Gastroesophageal sphincter (tissue), 4 donors: ENCODE measurements around the gene IL18R1. TPM values are rescaled to one million over a fixed set of nuclear protein-coding genes. Genes with fewer than 3 reads are reported as not detected.

ENCODE experiments used
- ATAC-seq: fragments of 150-250 bp; one replicate; pipeline ENCODE4 v1.9.1; 2016; ENCODE audit warnings: mild to moderate bottlenecking, moderate library complexity
- H3K27ac ChIP-seq, 4 donors: fragments of 200-600 bp; sonication (generic) in 3 of 4; 1 replicate in 3 of 4; 2 replicates in 1 of 4; pipeline ENCODE4 v1.5.1; 2016 to 2019
- H3K27me3 ChIP-seq: fragments of 200-600 bp; sonication (generic); one replicate; pipeline ENCODE4 v1.5.1; 2019
- H3K36me3 ChIP-seq, 2 donors: fragments of 200-600 bp; sonication (generic); one replicate each; pipeline ENCODE4 v1.5.1; 2019; ENCODE audit warnings: control low read depth in 1 of 2
- H3K4me1 ChIP-seq, 3 donors: fragments of 200-600 bp; sonication (generic); 1 replicate in 2 of 3; 2 replicates in 1 of 3; pipeline ENCODE4 v1.5.1; 2016 to 2019; ENCODE audit warnings: control low read depth in 2 of 3
- H3K4me3 ChIP-seq, 2 donors: fragments of 200-600 bp; sonication (generic); one replicate each; pipeline ENCODE4 v1.5.1; 2019; ENCODE audit warnings: mild to moderate bottlenecking in 1 of 2, moderate library complexity in 1 of 2
- H3K9me3 ChIP-seq, 3 donors: fragments of 200-600 bp; sonication (generic); one replicate each; pipeline ENCODE4 v1.5.1; 2017 to 2019; ENCODE audit warnings: control low read depth in 2 of 3
- CTCF ChIP-seq, 4 experiments: fragments of 200-600 bp in 2 of 4; fragments of 450-650 bp in 2 of 4; sonication (generic) in 1 of 4; IDR thresholded peaks; one replicate each; pipeline ENCODE4 v1.5.1; 2017 to 2019; ENCODE audit warnings: antibody characterized with exemption in 4 of 4, mild to moderate bottlenecking in 2 of 4, moderate library complexity in 2 of 4
- EP300 ChIP-seq: sonication (generic); formaldehyde crosslinking; IDR thresholded peaks from one replicate; pipeline ENCODE4 v1.6.1; 2017; ENCODE audit warnings: antibody characterized with exemption, mild to moderate bottlenecking
- POLR2A ChIP-seq, 2 donors: fragments of 450-650 bp; IDR thresholded peaks; one replicate each; pipeline ENCODE4 v1.6.1; 2017; ENCODE audit warnings: antibody characterized with exemption in 2 of 2, mild to moderate bottlenecking in 2 of 2, moderate library complexity in 1 of 2
- POLR2AphosphoS5 ChIP-seq: sonication (generic); formaldehyde crosslinking; IDR thresholded peaks from one replicate; pipeline ENCODE4 v1.6.1; 2017; ENCODE audit warnings: antibody characterized with exemption
- WGBS, 2 donors: methylation state at CpG; one replicate each; pipeline ENCODE4 v1.1.5; 2018; ENCODE audit warnings: low coverage in 1 of 2; 5-methylcytosine and 5-hydroxymethylcytosine counted together
- total RNA-seq, 4 donors: library from RNA; depleted of rRNA; stranded (reverse); fragments of >200 nt; gene quantifications; one replicate each; pipeline ENCODE4 v1.1.0, GENCODE V29; 2016

Gene IL18R1
- total RNA-seq, 4 donors from 2014 or later, result 2.1 to 14.9 (median 5.0) TPM

GRCh38 chr2:102434655-102435381, 79.2 kb downstream of the IL18R1 start:
- Histone ChIP-seq H3K27ac (no peak overlapping the region), H3K27me3 (peaks cover 5% of the 10 kb centered on the region), H3K9me3 (no peaks in the 10 kb centered on the region), H3K36me3 (no peaks in the 10 kb centered on the region), H3K4me1 (no peaks in the 10 kb centered on the region), H3K4me3 (no peak overlapping the region)
- WGBS, 2 donors, result 57 to 84% methylated on average over 2 of the region's 2 CpGs
- TF ChIP-seq CTCF (IDR thresholded peaks at IDR 0.05), result no peak
- no peak for TF ChIP-seq EP300
- TF ChIP-seq POLR2A (IDR thresholded peaks at IDR 0.05), result no peak
- no peak for TF ChIP-seq POLR2AphosphoS5
- no peak for ATAC-seq

- TF ChIP-seq CTCF (IDR thresholded peaks at IDR 0.05) (no peak), POLR2A (IDR thresholded peaks at IDR 0.05) (no peak), POLR2AphosphoS5 (no peak), EP300 (no peak)
These were observed 80.1 kb downstream of the IL18R1 start for GRCh38 chr2:102435741-102436140.

DNA sequence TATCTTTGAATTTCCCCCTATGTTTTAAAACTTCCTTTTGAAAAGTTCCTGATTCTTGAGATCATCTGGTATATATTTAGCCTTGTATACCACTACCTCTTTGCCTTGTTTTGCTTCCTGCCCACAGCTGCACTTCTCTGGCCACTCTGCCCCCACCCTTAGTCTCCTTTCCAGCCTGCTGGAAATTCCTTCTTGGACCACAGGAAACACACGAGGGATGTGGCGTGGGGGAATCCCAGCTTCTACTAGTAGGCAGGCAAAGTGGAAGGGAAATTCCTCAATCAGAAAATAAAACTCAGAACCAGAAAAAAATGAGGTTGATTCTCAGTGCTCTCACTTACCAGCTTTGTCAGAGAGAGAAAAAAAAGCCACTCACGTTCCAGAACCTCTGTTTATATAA, 80.7 kb downstream of the IL18R1 start:
- Histone ChIP-seq H3K27ac (no peak overlapping the region), H3K4me3 (no peak overlapping the region), H3K36me3 (no peaks in the 10 kb centered on the region), H3K27me3 (peaks cover 9% of the 10 kb centered on the region), H3K9me3 (no peaks in the 10 kb centered on the region), H3K4me1 (no peaks in the 10 kb centered on the region)
- WGBS, 2 donors, result 17 to 19% methylated on average over 1 to 2 of the region's 3 CpGs
- ATAC-seq, result no peak
- no peak for TF ChIP-seq CTCF (IDR thresholded peaks at IDR 0.05)
- no peak for TF ChIP-seq POLR2A (IDR thresholded peaks at IDR 0.05)
- TF ChIP-seq POLR2AphosphoS5, result no peak
- TF ChIP-seq EP300, result no peak

More at GRCh38 chr2:102435741-102436140, 80.1 kb downstream of the IL18R1 start:
- Histone ChIP-seq H3K27me3 (peaks cover 5% of the 10 kb centered on the region), H3K36me3 (no peaks in the 10 kb centered on the region), H3K4me3 (no peak overlapping the region), H3K4me1 (no peaks in the 10 kb centered on the region), H3K9me3 (no peaks in the 10 kb centered on the region), H3K27ac (no peak overlapping the region)
- no peak for ATAC-seq
- 66 to 67% methylated on average over 2 of the region's 2 CpGs for WGBS, 2 donors

DNA sequence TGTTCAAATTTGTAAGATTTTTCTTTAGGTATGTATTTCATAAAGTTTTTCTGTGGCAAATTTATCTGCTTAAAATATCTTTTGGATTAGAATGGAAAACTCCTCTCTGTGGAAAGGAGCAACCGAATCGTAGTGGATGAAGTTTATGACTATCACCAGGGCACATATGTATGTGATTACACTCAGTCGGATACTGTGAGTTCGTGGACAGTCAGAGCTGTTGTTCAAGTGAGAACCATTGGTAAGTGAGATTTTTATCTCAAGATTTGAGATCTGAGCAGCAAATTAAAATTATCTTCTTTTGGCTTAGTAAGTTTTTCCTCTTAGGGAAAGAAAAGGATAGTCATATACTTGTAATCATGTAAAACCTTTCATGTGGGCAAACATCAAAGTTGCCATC, 81.5 kb downstream of the IL18R1 start:
- Histone ChIP-seq H3K4me1 (no peaks in the 10 kb centered on the region), H3K36me3 (no peaks in the 10 kb centered on the region), H3K4me3 (no peak overlapping the region), H3K27me3 (peaks cover 10% of the 10 kb centered on the region), H3K27ac (no peak overlapping the region), H3K9me3 (no peaks in the 10 kb centered on the region)
- TF ChIP-seq EP300, result no peak
- no peak for TF ChIP-seq CTCF (IDR thresholded peaks at IDR 0.05)
- TF ChIP-seq POLR2AphosphoS5, result no peak
- TF ChIP-seq POLR2A (IDR thresholded peaks at IDR 0.05), result no peak
- WGBS, 2 donors, result 63 to 78% methylated on average over 2 to 4 of the region's 4 CpGs
- ATAC-seq, result no peak

- 78 to 95% methylated on average over 3 of the region's 3 CpGs for WGBS, 2 donors
These were observed 82.5 kb downstream of the IL18R1 start for GRCh38 chr2:102438111-102438510.

More at GRCh38 chr2:102438111-102438510, 82.5 kb downstream of the IL18R1 start:
- TF ChIP-seq POLR2A (IDR thresholded peaks at IDR 0.05), result no peak
- H3K4me3 ChIP-seq, result no peak overlapping the region
- no peak for ATAC-seq
- no peak overlapping the region for H3K27ac ChIP-seq
- no peaks in the 10 kb centered on the region for H3K36me3 ChIP-seq
- no peaks in the 10 kb centered on the region for H3K4me1 ChIP-seq
- H3K27me3 ChIP-seq, result peaks cover 6% of the 10 kb centered on the region
- no peaks in the 10 kb centered on the region for H3K9me3 ChIP-seq
